Brain microvascular endothelial cell (primary cell): Measurements from ENCODE around the gene PLSCR2.
"Not testable (repeated sequence)": the region's sequence is repeated elsewhere in the genome, so short reads cannot be mapped to it uniquely, and the experiment has no call there.

Source experiments
- DNase-seq: peaks from one replicate; pipeline ENCODE4 v3.0.0-alpha.2; 2020
- H3K27ac ChIP-seq: fragments of 250-450 bp; sonication (Bioruptor Pico); 2 replicates; pipeline ENCODE4 v1.5.1; 2020; ENCODE audit warnings: mild to moderate bottlenecking, moderate library complexity
- H3K27me3 ChIP-seq: fragments of 250-450 bp; sonication (Bioruptor Pico); replicated peaks from 2 replicates; pipeline ENCODE4 v1.5.1; 2020; ENCODE audit warnings: mild to moderate bottlenecking
- H3K36me3 ChIP-seq: fragments of 250-450 bp; sonication (Bioruptor Pico); replicated peaks from 2 replicates; pipeline ENCODE4 v1.5.1; 2020; ENCODE audit warnings: mild to moderate bottlenecking
- H3K4me3 ChIP-seq: 2 replicates; pipeline ENCODE4 v1.5.1; 2011; ENCODE audit warnings: low read depth, mild to moderate bottlenecking, control low read depth, low read length, moderate library complexity
- in situ Hi-C: cut with HindIII; loops from 2 replicates; pipeline ENCODE4 v1.10.0; 2017; ENCODE audit warnings: low sequenced_read_pairs, low pct_ligation_motif_present
- TF ChIP-seq, protein P1 (sequence below): IDR thresholded peaks from 2 replicates; pipeline ENCODE4 v1.5.1; 2011; ENCODE audit warnings: low read depth, mild to moderate bottlenecking, moderate library complexity, low read length, control low read depth, inconsistent platforms; ENCODE audit errors: missing control alignments

The PLSCR2 gene

DNA sequence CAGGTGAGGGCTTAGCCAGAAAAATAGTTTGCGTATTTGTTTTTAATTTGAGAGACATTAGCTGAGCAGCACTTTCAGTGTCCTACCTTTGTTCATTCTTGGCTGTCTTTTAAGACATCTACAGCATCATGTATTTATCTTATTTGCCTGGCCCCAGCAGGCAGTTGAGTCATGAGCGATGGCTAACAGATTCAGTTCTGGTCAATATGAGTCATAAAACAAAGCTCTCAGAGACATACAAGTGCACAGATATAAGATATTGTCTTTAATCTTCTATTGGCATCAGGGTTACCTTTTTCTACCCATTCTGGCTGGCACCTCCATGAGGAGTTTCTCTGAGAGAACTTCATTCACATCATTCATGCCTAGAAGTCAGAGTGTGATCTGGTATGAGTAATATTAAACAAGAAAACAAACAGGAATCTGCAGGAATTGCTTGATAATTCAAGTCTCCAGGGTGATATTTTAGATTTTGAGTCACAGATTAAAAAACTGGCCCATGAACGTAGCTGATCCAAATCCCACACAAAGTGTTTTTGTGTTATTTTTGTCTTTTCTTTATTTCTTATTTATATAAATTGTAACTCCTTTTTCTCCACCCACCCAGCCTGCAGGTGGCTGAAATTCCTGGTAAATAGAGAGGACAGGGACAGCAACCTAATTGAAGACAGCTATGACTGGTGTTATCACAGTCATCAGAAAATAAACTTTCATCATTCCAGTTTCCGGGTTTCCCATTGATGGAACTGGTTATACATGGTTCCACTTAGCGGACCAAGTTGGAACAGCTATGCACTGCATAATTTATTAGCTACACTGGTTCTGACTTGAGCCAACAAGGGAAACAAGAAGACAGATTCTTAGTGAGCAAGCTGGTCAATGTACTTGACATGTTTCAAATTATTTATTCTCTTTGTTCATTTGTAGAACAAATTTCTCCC lies 47.3 kb downstream of the PLSCR2 start:
- in situ Hi-C loops: no loop called here
- TF ChIP-seq, protein P1, sequence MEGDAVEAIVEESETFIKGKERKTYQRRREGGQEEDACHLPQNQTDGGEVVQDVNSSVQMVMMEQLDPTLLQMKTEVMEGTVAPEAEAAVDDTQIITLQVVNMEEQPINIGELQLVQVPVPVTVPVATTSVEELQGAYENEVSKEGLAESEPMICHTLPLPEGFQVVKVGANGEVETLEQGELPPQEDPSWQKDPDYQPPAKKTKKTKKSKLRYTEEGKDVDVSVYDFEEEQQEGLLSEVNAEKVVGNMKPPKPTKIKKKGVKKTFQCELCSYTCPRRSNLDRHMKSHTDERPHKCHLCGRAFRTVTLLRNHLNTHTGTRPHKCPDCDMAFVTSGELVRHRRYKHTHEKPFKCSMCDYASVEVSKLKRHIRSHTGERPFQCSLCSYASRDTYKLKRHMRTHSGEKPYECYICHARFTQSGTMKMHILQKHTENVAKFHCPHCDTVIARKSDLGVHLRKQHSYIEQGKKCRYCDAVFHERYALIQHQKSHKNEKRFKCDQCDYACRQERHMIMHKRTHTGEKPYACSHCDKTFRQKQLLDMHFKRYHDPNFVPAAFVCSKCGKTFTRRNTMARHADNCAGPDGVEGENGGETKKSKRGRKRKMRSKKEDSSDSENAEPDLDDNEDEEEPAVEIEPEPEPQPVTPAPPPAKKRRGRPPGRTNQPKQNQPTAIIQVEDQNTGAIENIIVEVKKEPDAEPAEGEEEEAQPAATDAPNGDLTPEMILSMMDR: no peak
- no peaks in the 10 kb centered on the region for H3K27me3 ChIP-seq
- H3K4me3 ChIP-seq: no peak overlapping the region
- peak; percentile 91 for DNase-seq
- H3K36me3 ChIP-seq: no peaks in the 10 kb centered on the region
- H3K27ac ChIP-seq: peak overlapping the region; percentile 68

DNA sequence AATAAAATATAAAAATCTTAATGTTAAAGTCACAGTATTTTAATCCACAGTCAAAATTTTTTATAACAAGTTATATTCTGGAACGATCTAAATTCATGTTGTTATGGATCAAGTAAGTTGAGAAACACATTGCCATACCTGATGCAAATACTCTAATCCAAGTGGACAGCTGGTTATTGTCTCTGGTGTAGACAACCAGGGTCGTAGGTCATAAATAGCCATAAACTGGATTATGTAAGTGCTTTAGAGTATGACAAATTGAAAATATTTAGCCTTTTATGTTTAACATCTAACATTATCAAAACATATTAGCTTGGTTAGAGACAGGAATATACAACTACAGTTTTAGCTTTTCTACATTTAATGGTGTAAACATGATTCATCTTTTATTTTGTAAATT lies 53.0 kb downstream of the PLSCR2 start:
- in situ Hi-C loops: no loop called here
- TF ChIP-seq, protein P1: no peak

DNA sequence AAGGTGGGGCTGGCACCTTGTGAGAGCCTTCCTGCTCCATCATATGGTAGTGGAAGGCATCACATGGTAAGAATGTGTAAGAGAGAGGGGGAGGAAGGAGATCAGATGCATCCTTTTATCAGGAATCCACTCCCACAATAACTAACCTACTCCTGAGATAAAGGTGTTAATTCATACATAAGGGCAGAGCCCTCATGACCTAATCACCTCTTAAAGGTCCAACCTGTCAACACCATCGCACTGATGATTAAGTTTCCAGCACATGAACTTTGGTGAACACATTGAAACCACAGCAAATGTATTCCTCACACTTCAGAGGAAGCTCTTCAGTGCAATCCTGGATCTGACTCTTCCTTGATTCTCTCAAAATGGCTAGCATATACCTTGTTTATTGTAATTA lies 55.4 kb downstream of the PLSCR2 start:
- Histone ChIP-seq H3K4me3 (no peak overlapping the region), H3K36me3 (no peaks in the 10 kb centered on the region), H3K27ac (no peak overlapping the region), H3K27me3 (no peaks in the 10 kb centered on the region)
- DNase-seq: no peak
- TF ChIP-seq, protein P1: no peak
- in situ Hi-C loops: no loop called here

More for the DNA sequence above, 53.0 kb downstream of the PLSCR2 start:
- H3K36me3 ChIP-seq: no peaks in the 10 kb centered on the region
- H3K4me3 ChIP-seq: no peak overlapping the region
- no peak overlapping the region for H3K27ac ChIP-seq
- no peak for DNase-seq
- no peaks in the 10 kb centered on the region for H3K27me3 ChIP-seq

DNA sequence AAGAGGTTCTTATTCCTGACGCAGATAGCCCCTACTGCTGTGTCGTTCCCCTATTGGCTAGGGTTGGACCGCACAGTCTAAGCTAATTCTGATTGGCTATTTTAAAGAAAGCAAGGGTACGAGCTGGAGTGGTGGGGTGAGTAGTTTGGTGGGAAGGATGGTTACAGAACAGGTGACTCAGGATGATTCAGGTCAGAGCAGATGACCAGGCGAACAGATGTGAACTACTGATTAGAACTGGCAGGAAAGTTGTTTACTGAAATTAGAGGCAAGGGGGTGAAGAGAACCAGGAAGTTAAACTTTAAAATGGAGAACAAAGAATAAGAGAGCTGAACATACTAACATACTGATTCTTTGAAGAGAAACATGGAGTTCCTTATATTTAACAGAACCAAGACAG lies 56.6 kb downstream of the PLSCR2 start:
- H3K27me3 ChIP-seq, DNase-seq, H3K27ac ChIP-seq, in situ Hi-C loops, H3K36me3 ChIP-seq, H3K4me3 ChIP-seq: not testable (repeated sequence)

DNA sequence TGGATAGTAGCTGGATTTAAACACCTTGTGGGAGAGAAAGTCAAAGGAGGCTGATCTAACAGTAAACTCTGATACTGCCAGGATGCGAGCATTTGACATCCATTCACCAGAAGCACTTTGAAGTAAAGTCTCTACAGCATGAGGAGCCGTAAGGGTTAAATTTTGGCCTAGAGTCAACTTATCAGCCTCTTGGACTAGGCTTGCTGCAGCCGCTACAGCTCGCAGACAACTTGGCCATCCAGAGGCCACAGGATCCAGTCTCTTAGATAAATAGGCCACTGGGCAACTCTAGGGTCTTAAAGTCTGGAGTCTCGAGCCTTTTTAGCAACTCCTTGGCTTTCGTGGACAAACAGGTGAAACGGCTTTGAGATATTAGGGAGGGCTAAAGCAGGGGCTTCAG lies 61.4 kb downstream of the PLSCR2 start:
- H3K36me3 ChIP-seq: no peaks in the 10 kb centered on the region
- no peaks in the 10 kb centered on the region for H3K27me3 ChIP-seq
- no peak overlapping the region for H3K4me3 ChIP-seq
- no peak for DNase-seq
- H3K27ac ChIP-seq: no peak overlapping the region
- TF ChIP-seq, protein P1: no peak
- in situ Hi-C loops: no loop called here

DNA sequence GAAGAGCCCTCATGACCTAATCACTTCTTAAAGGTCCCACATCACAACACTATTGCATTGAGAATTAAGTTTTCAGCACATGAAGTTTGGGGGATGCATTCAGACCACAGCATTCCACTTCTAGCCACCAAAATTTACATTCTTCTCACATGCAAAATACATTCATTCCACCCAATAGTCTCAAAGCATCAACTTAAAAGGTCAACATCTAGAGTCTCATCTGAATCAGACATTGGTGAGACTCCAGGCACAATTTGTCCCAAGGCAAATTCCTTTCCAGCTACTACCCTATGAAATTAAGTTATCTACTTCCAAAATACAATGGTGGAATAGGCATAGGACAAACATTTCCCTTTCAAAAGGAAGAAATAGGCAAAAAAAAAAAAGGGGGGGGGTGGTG lies 64.9 kb downstream of the PLSCR2 start:
- DNase-seq: no peak
- H3K27me3 ChIP-seq: no peaks in the 10 kb centered on the region
- in situ Hi-C loops: no loop called here
- no peaks in the 10 kb centered on the region for H3K36me3 ChIP-seq
- TF ChIP-seq, protein P1: no peak
- no peak overlapping the region for H3K27ac ChIP-seq
- no peak overlapping the region for H3K4me3 ChIP-seq
